Gastroesophageal sphincter (tissue), 4 donors: ENCODE results near the gene HSPBP1. TPM values are rescaled to one million over a fixed set of nuclear protein-coding genes. Genes with fewer than 3 reads are reported as not detected.

Experiments used
- ATAC-seq: fragments of 150-250 bp; one replicate; pipeline ENCODE4 v1.9.1; 2016; ENCODE audit warnings: mild to moderate bottlenecking, moderate library complexity
- H3K27ac ChIP-seq, 4 donors: fragments of 200-600 bp; sonication (generic) in 3 of 4; 1 replicate in 3 of 4; 2 replicates in 1 of 4; pipeline ENCODE4 v1.5.1; 2016 to 2019
- H3K27me3 ChIP-seq: fragments of 200-600 bp; sonication (generic); one replicate; pipeline ENCODE4 v1.5.1; 2019
- H3K36me3 ChIP-seq, 2 donors: fragments of 200-600 bp; sonication (generic); one replicate each; pipeline ENCODE4 v1.5.1; 2019; ENCODE audit warnings: control low read depth in 1 of 2
- H3K4me1 ChIP-seq, 3 donors: fragments of 200-600 bp; sonication (generic); 1 replicate in 2 of 3; 2 replicates in 1 of 3; pipeline ENCODE4 v1.5.1; 2016 to 2019; ENCODE audit warnings: control low read depth in 2 of 3
- H3K4me3 ChIP-seq, 2 donors: fragments of 200-600 bp; sonication (generic); one replicate each; pipeline ENCODE4 v1.5.1; 2019; ENCODE audit warnings: mild to moderate bottlenecking in 1 of 2, moderate library complexity in 1 of 2
- H3K9me3 ChIP-seq, 3 donors: fragments of 200-600 bp; sonication (generic); one replicate each; pipeline ENCODE4 v1.5.1; 2017 to 2019; ENCODE audit warnings: control low read depth in 2 of 3
- EP300 ChIP-seq: sonication (generic); formaldehyde crosslinking; IDR thresholded peaks from one replicate; pipeline ENCODE4 v1.6.1; 2017; ENCODE audit warnings: antibody characterized with exemption, mild to moderate bottlenecking
- POLR2A ChIP-seq, 2 donors: fragments of 450-650 bp; IDR thresholded peaks; one replicate each; pipeline ENCODE4 v1.6.1; 2017; ENCODE audit warnings: antibody characterized with exemption in 2 of 2, mild to moderate bottlenecking in 2 of 2, moderate library complexity in 1 of 2
- POLR2AphosphoS5 ChIP-seq: sonication (generic); formaldehyde crosslinking; IDR thresholded peaks from one replicate; pipeline ENCODE4 v1.6.1; 2017; ENCODE audit warnings: antibody characterized with exemption
- WGBS, 2 donors: methylation state at CpG; one replicate each; pipeline ENCODE4 v1.1.5; 2018; ENCODE audit warnings: low coverage in 1 of 2; 5-methylcytosine and 5-hydroxymethylcytosine counted together
- total RNA-seq, 4 donors: library from RNA; depleted of rRNA; stranded (reverse); fragments of >200 nt; gene quantifications; one replicate each; pipeline ENCODE4 v1.1.0, GENCODE V29; 2016
- TF ChIP-seq, protein P1 (sequence below), 4 experiments: fragments of 200-600 bp in 2 of 4; fragments of 450-650 bp in 2 of 4; sonication (generic) in 1 of 4; IDR thresholded peaks; one replicate each; pipeline ENCODE4 v1.5.1; 2017 to 2019; ENCODE audit warnings: antibody characterized with exemption in 4 of 4, mild to moderate bottlenecking in 2 of 4, moderate library complexity in 2 of 4

HSPBP1 gene
- total RNA-seq, 4 donors from 2014 or later, result 20.9 to 37.1 (median 26.5) TPM

DNA sequence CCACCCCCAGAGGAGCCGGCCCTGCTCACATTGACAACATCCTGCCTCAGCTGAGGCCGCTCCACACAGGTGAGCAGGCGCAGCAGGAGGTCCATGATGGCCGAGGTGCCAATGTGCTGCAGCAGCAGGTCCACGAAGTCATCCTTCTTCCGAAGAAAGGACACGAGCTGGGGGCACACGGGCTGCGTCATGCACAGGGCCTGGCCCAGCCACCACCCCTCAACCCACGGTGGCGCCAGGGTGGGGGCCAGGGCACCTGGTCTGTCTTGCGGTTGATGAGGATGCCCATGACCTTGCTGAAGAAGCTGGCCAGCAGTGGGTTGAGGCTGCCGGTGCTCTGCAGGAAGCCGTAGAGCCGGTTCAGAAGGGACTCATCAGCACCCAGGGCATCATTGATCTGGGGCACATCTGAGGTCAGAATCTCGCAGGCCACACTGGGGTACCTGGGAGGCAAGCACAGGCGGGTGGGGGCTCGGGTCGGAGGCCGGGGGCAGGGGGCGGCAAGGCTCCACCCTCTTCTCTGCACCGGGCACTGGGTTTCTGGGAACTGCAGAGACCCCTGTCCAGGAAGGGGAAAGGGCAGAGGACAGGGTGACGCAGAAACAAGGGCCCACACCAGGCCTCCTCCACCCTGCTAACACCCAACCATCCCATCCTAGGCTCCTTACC, 34.5 kb downstream of the HSPBP1 start:
- peaks cover 0 to 35% (median 13%) of the 10 kb centered on the region in 3 donors for H3K4me1 ChIP-seq
- peaks cover 0 to 77% of the 10 kb centered on the region in 2 donors for H3K36me3 ChIP-seq
- no peak overlapping the region for H3K4me3 ChIP-seq
- H3K27ac ChIP-seq, result no peak overlapping the region
- ATAC-seq, result no peak
- no peak for TF ChIP-seq POLR2AphosphoS5
- no peak for TF ChIP-seq POLR2A (IDR thresholded peaks at IDR 0.05)
- TF ChIP-seq, protein P1, sequence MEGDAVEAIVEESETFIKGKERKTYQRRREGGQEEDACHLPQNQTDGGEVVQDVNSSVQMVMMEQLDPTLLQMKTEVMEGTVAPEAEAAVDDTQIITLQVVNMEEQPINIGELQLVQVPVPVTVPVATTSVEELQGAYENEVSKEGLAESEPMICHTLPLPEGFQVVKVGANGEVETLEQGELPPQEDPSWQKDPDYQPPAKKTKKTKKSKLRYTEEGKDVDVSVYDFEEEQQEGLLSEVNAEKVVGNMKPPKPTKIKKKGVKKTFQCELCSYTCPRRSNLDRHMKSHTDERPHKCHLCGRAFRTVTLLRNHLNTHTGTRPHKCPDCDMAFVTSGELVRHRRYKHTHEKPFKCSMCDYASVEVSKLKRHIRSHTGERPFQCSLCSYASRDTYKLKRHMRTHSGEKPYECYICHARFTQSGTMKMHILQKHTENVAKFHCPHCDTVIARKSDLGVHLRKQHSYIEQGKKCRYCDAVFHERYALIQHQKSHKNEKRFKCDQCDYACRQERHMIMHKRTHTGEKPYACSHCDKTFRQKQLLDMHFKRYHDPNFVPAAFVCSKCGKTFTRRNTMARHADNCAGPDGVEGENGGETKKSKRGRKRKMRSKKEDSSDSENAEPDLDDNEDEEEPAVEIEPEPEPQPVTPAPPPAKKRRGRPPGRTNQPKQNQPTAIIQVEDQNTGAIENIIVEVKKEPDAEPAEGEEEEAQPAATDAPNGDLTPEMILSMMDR (IDR thresholded peaks at IDR 0.05), result no peak
- no peak for TF ChIP-seq EP300
- no peaks in the 10 kb centered on the region for H3K27me3 ChIP-seq
- 82 to 100% methylated on average over 1 to 2 of the region's 23 CpGs for WGBS, 2 donors
- H3K9me3 ChIP-seq, result no peaks in the 10 kb centered on the region

DNA sequence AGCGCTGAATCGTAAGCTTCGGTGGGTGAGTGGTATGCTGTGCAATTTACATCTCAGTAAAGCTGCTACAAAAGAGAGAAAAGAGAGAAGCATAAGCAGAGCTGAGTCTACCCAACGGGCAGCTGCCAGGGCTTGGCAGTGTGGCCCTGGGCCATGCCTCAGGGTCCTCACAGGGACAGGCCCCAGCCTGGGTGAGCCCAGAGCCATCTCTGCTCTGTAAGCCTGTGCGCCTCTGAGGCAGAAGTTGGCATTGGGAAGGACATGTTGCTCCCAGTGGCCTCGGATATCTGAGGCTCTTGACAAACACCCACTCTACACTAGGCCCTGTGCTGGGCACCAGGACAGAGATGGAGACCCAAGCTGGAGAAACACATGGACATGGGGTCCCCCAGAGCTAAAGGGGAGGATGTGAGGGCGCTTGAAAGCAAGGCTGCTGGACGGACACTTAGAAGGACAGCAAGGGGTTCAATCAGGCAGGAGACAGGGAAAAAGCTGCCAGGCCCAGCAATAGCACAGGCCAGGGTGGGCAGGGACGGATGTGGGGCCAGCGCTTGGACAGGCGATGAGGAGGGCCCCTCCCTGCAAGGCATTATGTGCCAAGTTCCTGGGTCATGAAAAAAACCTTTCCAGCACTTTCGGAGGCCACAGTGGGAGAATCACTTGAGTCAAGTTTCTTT, 35.8 kb downstream of the HSPBP1 start:
- Histone ChIP-seq H3K27me3 (no peaks in the 10 kb centered on the region), H3K4me3 (no peak overlapping the region), H3K36me3 (peaks cover 0 to 80% of the 10 kb centered on the region in 2 donors), H3K9me3 (no peaks in the 10 kb centered on the region), H3K4me1 (peaks cover 0 to 22% (median 13%) of the 10 kb centered on the region in 3 donors), H3K27ac (no peak overlapping the region)
- no peak for ATAC-seq
- WGBS, 2 donors, result 77 to 87% methylated on average over 9 of the region's 12 CpGs
- TF ChIP-seq, protein P1 (IDR thresholded peaks at IDR 0.05), result no peak
- TF ChIP-seq EP300 (no peak), POLR2A (IDR thresholded peaks at IDR 0.05) (no peak), POLR2AphosphoS5 (no peak)

DNA sequence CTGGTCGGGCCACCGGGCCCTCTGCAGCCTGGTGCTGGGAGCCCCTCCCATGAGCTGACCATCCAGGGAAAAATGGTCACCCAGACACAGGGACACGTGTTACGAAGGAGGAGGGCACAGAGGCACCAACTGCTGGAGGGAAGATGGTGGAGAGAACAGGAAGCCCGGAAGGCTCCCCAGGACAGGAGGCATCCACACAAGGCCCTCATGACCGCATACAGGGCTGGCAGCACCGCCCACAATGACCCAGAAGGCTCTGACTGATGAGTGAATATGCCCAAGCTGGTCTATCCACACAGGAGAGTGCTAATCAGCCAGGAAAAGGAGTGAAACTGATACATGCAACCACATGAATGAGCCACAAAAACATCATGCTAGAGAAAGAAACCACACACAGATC, 37.4 kb downstream of the HSPBP1 start:
- H3K27me3 ChIP-seq, result no peaks in the 10 kb centered on the region
- no peaks in the 10 kb centered on the region for H3K9me3 ChIP-seq
- H3K4me1 ChIP-seq, result peaks cover 0 to 6% (median 3%) of the 10 kb centered on the region in 3 donors
- no peak overlapping the region for H3K4me3 ChIP-seq
- TF ChIP-seq POLR2A (IDR thresholded peaks at IDR 0.05), result no peak
- no peak for TF ChIP-seq POLR2AphosphoS5
- no peak for TF ChIP-seq EP300
- TF ChIP-seq, protein P1 (IDR thresholded peaks at IDR 0.05), result no peak
- H3K27ac ChIP-seq, result no peak overlapping the region
- WGBS, 2 donors, result no CpG with 5 or more reads among the region's 7 CpGs
- peaks cover 0 to 97% of the 10 kb centered on the region in 2 donors for H3K36me3 ChIP-seq
- ATAC-seq, result no peak

DNA sequence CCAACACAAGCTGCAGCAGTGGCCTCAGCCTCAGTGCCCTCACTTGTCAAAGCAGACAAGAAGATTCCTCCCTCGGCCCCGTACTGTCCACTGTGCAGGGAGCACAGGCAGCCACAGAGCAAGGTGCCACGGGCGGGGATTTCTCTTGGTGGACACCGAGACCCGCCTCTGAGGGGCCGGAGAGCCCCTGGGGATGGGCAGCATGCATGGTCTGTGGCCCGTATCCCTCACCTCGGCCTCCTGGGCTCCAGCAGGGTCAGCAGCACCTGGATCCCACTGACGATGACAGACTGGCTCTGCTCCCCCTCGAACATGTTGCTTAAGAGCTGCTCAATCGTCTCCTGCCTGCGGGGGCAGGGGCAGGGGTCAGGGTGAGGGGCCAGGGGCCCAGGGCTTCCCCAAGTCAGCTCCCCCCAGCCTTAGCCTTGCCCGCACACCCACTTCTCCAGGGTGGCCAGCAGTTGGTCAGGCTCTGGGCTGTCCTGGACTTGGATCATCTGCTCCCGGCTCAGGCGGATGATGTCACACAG, 37.9 kb downstream of the HSPBP1 start:
- Histone ChIP-seq H3K9me3 (no peaks in the 10 kb centered on the region), H3K27ac (no peak overlapping the region), H3K4me3 (no peak overlapping the region), H3K4me1 (peaks cover 0 to 1% (median 0%) of the 10 kb centered on the region in 3 donors), H3K36me3 (peaks cover 0 to 100% of the 10 kb centered on the region in 2 donors), H3K27me3 (no peaks in the 10 kb centered on the region)
- TF ChIP-seq EP300, result no peak
- TF ChIP-seq POLR2A (IDR thresholded peaks at IDR 0.05), result no peak
- TF ChIP-seq, protein P1 (IDR thresholded peaks at IDR 0.05), result no peak
- no peak for ATAC-seq
- WGBS, 2 donors, result 100% methylated on average over 1 of the region's 16 CpGs; no CpG with 5 or more reads in 1 of the 2 donors
